Renal pelvis (tissue), 4 donors: ENCODE data around the gene TYW1B. TPM values are rescaled to one million over a fixed set of nuclear protein-coding genes. Genes with fewer than 3 reads are reported as not detected.
"Not testable (repeated sequence)": the region's sequence is repeated elsewhere in the genome, so short reads cannot be mapped to it uniquely, and the experiment has no call there.

Experiments used
- DNase-seq: peaks from one replicate; pipeline ENCODE4 v3.0.0-alpha.2; 2013
- polyA plus RNA-seq, 3 donors: library from polyadenylated mRNA; unstranded; fragments of 120-200 nt; gene quantifications; one replicate each; pipeline ENCODE4 v1.2.1, GENCODE V29; 2013; ENCODE audit not compliant: insufficient read length in 3 of 3

TYW1B gene
- polyA plus RNA-seq, 3 donors, result 2.8 to 9.4 (median 3.9) TPM

- DNase-seq, result not testable (repeated sequence)
Observed at GRCh38 chr7:72626428-72627011, 201.5 kb downstream of the TYW1B start.

GRCh38 chr7:72625721-72626423, 202.1 kb downstream of the TYW1B start:
- peak; percentile 15 for DNase-seq

- no peak for DNase-seq
Observed at GRCh38 chr7:72622532-72622931, 205.5 kb downstream of the TYW1B start.

DNA sequence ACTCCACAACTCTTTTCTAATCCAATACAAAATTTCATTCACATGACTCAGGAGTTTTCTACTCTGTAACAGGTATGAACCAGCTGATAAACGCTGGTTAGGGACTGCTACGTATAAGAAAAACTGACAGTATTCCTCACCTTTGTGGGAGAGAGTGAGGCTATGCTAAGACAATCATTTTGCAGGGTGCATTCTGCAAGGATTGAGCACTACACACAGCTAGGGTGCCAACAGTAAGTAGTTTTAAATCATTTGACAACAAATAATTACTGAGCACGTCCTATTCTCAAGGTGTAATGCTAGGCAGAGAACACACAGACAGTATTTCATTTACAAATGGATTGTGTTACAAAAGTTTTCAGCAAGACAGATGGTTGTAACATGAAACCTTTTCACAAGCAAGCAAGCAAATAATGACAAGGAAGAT, 206.2 kb downstream of the TYW1B start:
- DNase-seq, result not testable (repeated sequence)

GRCh38 chr7:72620923-72621322, 207.1 kb downstream of the TYW1B start:
- not testable (repeated sequence) for DNase-seq

- peak; percentile 30 for DNase-seq
Observed at GRCh38 chr7:72618435-72619180, 209.4 kb downstream of the TYW1B start.

DNA sequence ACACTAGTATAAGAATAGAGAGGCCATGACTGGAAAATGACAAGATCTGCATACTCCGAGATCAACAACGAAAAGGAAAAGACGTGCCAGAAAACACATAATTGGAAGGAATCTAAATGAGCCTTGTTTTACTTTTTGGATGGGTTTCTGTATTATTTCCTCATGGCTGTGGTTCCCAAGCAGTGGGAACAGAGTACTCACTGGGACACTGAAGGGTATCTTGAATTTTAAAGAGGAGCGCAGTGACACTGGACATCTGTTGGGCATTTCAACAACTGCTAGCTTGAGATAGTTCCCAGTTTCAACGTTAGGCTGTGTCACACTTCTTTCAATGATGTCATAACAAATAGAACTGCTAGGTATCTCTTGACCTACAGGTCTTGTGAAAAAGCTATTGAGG, 218.2 kb downstream of the TYW1B start:
- DNase-seq, result not testable (repeated sequence)

DNA sequence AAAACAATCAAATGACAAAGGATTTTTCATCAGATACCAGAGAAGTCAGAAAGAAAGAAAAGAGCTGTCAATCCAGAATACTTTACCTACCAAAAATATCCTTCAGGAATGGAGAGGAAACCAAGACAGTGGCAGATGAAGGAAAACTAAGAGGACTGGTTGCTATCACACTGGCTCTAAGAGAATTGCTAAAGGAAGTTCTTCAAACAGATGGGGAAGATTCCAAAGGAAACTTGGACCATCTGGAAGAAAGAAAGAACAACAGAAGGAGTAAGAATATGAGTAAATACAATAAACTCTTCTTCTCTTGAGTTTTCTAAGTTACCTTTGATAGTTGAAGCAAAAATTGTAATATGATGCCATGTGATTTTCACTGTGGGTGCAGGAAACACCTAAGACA, 220.0 kb downstream of the TYW1B start:
- not testable (repeated sequence) for DNase-seq

- not testable (repeated sequence) for DNase-seq
Observed at GRCh38 chr7:72605863-72606431, 222.1 kb downstream of the TYW1B start.

DNA sequence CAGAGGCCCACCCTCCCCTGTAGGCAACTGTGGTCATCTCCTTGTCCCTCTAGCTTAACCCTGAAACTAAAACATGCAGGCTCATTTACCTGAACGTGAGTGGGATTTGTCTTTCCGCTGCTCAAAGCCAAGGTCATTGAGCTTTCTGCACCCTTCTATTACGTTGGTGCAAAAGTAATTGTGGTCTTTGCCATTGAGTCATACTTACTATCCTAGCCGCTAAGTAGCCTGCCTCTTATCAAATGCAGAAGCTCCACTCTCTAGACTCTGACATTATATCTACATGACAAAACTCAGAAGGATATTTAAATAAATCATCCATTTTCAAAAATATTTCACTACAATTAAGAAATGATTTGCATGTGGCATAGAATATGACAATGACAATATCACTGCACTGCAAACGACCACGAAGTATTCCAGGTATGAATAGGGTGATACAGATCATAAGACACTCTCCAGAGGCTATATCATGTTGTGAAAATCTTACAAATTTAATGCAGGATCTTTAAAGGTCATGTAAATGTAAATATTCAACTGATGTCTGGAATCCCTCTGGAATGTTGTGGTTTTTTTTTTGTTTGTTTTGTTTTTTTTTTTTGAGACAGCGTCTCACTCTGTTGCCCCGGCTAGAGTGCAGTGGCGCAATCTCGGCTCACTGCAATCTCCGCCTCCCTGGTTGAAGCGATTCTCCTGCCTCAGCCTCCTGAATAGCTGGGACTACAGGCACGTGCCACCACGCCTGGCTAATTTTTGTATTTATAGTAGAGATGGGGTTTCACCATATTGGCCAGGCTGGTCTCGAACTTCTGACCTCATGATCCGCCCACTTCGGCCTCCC, 223.0 kb downstream of the TYW1B start:
- DNase-seq, result not testable (repeated sequence)

DNA sequence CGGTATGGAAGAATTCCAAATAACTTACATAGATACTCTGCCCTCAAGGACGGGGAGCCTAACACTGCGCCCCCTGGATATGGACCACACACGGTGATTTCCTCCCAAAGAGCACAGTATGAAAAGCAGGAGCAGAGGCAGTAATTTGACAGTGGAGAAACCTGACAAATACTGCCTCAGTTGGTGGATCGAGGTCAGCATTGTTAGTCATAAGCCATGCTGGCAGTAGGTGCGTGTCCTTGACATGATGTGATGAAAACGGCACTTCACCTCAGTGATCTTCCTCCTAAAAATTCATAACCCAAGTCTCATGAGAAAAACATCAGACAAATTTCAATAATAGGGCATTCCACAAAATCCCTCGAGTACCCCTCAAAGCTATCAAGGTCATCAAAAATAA, 224.5 kb downstream of the TYW1B start:
- not testable (repeated sequence) for DNase-seq

DNA sequence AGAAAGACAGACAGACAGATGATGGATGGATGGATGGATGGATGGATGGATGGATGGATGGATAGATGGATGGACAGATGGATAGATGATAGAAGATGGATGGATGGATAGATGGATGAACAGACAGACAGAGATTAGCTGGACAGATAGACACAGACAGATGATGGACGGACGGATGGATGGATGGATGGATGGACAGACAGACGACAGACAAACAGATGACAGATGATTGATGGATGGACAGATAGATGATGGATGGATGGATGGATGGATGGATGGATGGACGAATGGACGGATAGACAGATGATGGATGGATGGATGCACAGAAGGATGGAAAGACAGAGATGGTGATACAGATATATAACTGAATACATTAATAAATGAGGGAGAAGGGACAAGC, 224.9 kb downstream of the TYW1B start:
- DNase-seq, result no peak

DNA sequence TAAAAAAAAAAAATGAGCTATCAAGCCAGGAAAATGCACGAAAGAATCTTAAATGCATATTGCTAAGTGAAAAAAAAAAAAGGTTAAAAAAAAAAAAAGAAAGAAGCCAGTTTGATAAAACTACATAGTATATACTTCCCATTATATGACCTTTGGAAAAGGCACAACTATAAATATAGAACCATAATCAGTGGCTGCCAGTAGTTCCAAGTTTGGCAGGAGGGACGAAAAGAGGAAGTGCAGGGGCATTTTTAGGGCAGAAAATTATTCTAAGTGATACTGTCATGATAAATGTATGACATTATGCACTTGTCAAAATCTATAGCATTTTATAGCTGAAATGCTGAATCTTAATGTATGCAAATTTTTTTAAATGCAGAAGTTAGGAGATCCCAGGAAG, 226.3 kb downstream of the TYW1B start:
- not testable (repeated sequence) for DNase-seq

GRCh38 chr7:72590023-72590422, 238.0 kb downstream of the TYW1B start:
- not testable (repeated sequence) for DNase-seq

DNA sequence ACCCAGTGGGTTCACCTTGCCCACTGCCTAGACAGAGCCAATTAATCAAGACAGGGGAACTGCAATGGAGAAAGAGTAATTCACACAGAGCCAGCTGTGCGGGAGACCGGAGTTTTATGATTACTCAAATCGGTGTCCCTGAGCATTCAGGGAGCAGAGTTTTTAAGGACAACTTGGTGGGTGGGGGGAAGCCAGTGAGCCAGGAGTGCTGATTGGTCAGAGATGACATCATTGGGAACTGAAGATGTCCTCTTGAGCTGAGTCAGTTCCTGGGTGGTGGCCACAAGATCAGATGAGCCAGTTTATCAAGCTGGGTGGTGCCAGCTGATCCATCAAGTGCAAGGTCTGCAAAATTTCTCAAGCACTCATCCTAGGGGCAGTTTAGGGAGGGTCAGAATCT, 240.7 kb downstream of the TYW1B start:
- not testable (repeated sequence) for DNase-seq

DNA sequence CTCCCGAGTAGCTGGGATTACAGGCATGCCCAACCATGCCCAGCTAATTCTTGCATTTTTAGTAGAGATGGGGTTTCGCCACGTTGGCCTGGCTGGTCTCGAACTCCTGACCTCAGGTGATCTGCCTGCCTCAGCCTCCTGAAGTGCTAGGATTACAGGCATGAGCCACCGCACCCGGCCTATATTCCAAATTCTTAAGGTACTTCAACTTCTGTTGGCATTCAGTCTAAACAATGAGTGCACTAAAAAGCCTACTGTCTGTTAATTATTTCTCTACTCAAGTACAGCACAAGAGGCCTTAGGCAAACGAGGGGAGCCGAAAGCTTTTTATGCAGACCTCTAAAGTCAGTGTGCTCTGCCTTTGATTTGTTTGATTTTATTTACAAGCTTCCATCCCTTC, 243.4 kb downstream of the TYW1B start:
- DNase-seq, result not testable (repeated sequence)

GRCh38 chr7:72583620-72584361, 244.2 kb downstream of the TYW1B start:
- DNase-seq, result not testable (repeated sequence)

DNA sequence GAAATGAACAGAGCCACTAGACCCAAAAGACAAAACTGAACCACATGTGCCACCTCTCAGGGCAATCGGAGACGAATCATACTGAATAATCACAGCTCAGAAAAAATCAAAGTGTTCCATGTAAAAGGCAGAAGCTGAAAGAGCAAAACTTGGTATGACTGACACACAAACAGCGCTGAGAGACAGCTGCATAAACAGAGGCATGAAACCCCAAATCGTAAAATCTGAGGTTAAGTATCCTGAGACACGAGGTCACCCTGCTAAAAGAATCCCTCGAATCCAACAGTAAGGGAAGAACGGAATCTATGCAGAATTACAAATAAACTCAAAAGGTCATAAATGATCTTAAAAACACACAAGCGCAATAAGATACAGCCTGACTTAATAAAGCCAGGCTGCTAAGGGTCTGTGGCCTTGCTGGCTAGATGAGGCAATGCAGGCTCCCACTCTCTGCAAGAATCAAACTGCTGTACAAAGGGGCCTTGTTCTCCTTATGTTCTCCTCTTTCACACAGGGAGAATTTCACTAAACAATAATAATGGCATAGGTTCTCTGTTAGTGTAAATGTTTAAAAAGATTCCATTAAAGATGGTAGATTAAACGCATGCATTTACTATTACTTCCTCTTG, 247.7 kb downstream of the TYW1B start:
- peak; percentile 11 for DNase-seq

DNA sequence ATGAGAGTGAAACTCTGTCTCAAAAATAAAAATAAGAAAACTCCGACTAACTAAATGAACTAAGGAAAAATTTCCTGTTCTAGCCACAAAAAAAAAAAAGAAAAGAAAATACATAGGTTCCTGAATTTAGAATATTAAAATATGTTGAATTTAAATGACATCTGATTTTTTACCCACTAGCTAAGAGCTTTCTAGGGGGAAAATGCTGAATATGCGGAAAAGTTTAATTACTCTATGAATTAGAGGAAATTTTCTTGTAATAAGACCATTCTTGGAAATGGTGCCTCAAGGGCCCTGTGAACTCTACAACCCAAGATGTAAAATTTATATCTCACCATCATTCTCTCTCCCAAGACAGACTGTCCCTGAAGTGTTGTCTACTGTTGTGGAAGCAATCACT, 250.9 kb downstream of the TYW1B start:
- DNase-seq, result no peak

GRCh38 chr7:72561988-72562387, 266.0 kb downstream of the TYW1B start:
- DNase-seq, result not testable (repeated sequence)
